GM18873 (cell line): ENCODE measurements around the gene SAV1.

Experiments used
- ATAC-seq: cut with Tn5 transposase; IDR thresholded peaks from one replicate; pipeline ENCODE4 v1.9.1; 2021; ENCODE audit warnings: mild to moderate bottlenecking, moderate library complexity, moderate number of reproducible peaks; ENCODE audit not compliant: unreplicated experiment, low FRiP score

Gene SAV1

GRCh38 chr14:50610465-50610864 is 57.6 kb downstream of the SAV1 start:
- ATAC-seq, result no peak

GRCh38 chr14:50608302-50608851 is 59.7 kb downstream of the SAV1 start:
- no peak for ATAC-seq

- no peak for ATAC-seq
Measured at GRCh38 chr14:50607761-50608160, 60.3 kb downstream of the SAV1 start.

- ATAC-seq, result no peak
Measured at GRCh38 chr14:50607181-50607580, 60.9 kb downstream of the SAV1 start.

GRCh38 chr14:50606468-50606867 is 61.6 kb downstream of the SAV1 start:
- no peak for ATAC-seq

GRCh38 chr14:50605766-50606165 is 62.3 kb downstream of the SAV1 start:
- ATAC-seq, result no peak

- ATAC-seq, result no peak
Measured at GRCh38 chr14:50603565-50603964, 64.5 kb downstream of the SAV1 start.

- no peak for ATAC-seq
Measured at GRCh38 chr14:50602035-50602434, 66.1 kb downstream of the SAV1 start.

GRCh38 chr14:50601394-50601793 is 66.7 kb downstream of the SAV1 start:
- ATAC-seq, result no peak

GRCh38 chr14:50600849-50601248 is 67.3 kb downstream of the SAV1 start:
- no peak for ATAC-seq

GRCh38 chr14:50599700-50600444 is 68.2 kb downstream of the SAV1 start:
- no peak for ATAC-seq

- no peak for ATAC-seq
Measured at GRCh38 chr14:50598765-50599164, 69.3 kb downstream of the SAV1 start.

GRCh38 chr14:50594577-50595316 is 73.4 kb downstream of the SAV1 start:
- ATAC-seq, result no peak

GRCh38 chr14:50590464-50590863 is 77.6 kb downstream of the SAV1 start:
- no peak for ATAC-seq
